GM18858 (cell line): ENCODE measurements around the gene ATP1A2.

Experiments
- ATAC-seq: cut with Tn5 transposase; IDR thresholded peaks from one replicate; pipeline ENCODE4 v1.9.1; 2021; ENCODE audit not compliant: unreplicated experiment

ATP1A2 gene

GRCh38 chr1:160139840-160140239 lies 24.3 kb downstream of the ATP1A2 start:
- no peak for ATAC-seq

- no peak for ATAC-seq
Observed at GRCh38 chr1:160143695-160144094, 28.1 kb downstream of the ATP1A2 start.

- ATAC-seq, result no peak
Observed at GRCh38 chr1:160144921-160145320, 29.4 kb downstream of the ATP1A2 start.

- ATAC-seq, result no peak
Observed at GRCh38 chr1:160146107-160146506, 30.5 kb downstream of the ATP1A2 start.

GRCh38 chr1:160148121-160148520 lies 32.6 kb downstream of the ATP1A2 start:
- ATAC-seq, result no peak

GRCh38 chr1:160149233-160149632 lies 33.7 kb downstream of the ATP1A2 start:
- ATAC-seq, result no peak

GRCh38 chr1:160149716-160150115 lies 34.2 kb downstream of the ATP1A2 start:
- no peak for ATAC-seq

GRCh38 chr1:160151303-160151702 lies 35.7 kb downstream of the ATP1A2 start, which contains the start of gene ATP1A4:
ATP1A4 (plus strand) TSS chr1:160151603; CDS start chr1:160152041, 438 bp downstream.
- ATAC-seq, result no peak

GRCh38 chr1:160154790-160155189 lies 39.2 kb downstream of the ATP1A2 start:
- ATAC-seq, result no peak

- ATAC-seq, result no peak
Observed at GRCh38 chr1:160156361-160156760, 40.8 kb downstream of the ATP1A2 start.

- no peak for ATAC-seq
Observed at GRCh38 chr1:160157174-160157573, 41.6 kb downstream of the ATP1A2 start.

GRCh38 chr1:160158031-160158430 lies 42.5 kb downstream of the ATP1A2 start:
- ATAC-seq, result no peak

- no peak for ATAC-seq
Observed at GRCh38 chr1:160158534-160158933, 43.0 kb downstream of the ATP1A2 start.

GRCh38 chr1:160159846-160160245 lies 44.3 kb downstream of the ATP1A2 start:
- no peak for ATAC-seq

GRCh38 chr1:160161965-160162705 lies 46.6 kb downstream of the ATP1A2 start:
- no peak for ATAC-seq

GRCh38 chr1:160162931-160163330 lies 47.4 kb downstream of the ATP1A2 start:
- ATAC-seq, result no peak

GRCh38 chr1:160163615-160164014 lies 48.1 kb downstream of the ATP1A2 start:
- no peak for ATAC-seq

- no peak for ATAC-seq
Observed at GRCh38 chr1:160164121-160164520, 48.6 kb downstream of the ATP1A2 start.

- ATAC-seq, result no peak
Observed at GRCh38 chr1:160166166-160166868, 50.8 kb downstream of the ATP1A2 start.

GRCh38 chr1:160167056-160167455 lies 51.5 kb downstream of the ATP1A2 start:
- ATAC-seq, result no peak

GRCh38 chr1:160167580-160167979 lies 52.0 kb downstream of the ATP1A2 start:
- no peak for ATAC-seq

GRCh38 chr1:160168016-160168415 lies 52.5 kb downstream of the ATP1A2 start:
- ATAC-seq, result no peak
